B cell (primary cell): ENCODE measurements around the gene C1R. TPM values are rescaled to one million over a fixed set of nuclear protein-coding genes. Genes with fewer than 3 reads are reported as not detected.
A peak's percentile ranks its signal among the peaks of the same experiment; 100 is the strongest.
"Not testable (repeated sequence)": the region's sequence is repeated elsewhere in the genome, so short reads cannot be mapped to it uniquely, and the experiment has no call there.

Experiments
- ATAC-seq: fragments of 200-7000 bp; cut with Tn5 transposase; one replicate; pipeline ENCODE4 v1.10.0; 2021; ENCODE audit warnings: low read depth, mild to moderate bottlenecking, moderate number of reproducible peaks, moderate library complexity
- CTCF ChIA-PET: fragments of 350-600 bp; sonication (Branson Sonifier 250); formaldehyde crosslinking; loops from one replicate; lab custom pipeline; 2021; ENCODE audit warnings: antibody characterized with exemption, inconsistent platforms; lab: Charles Lee
- POLR2A ChIA-PET: fragments of 350-600 bp; sonication (Branson Sonifier 250); formaldehyde crosslinking; loops from one replicate; lab custom pipeline; 2021; ENCODE audit warnings: antibody characterized with exemption; lab: Charles Lee
- DNase-seq: peaks from one replicate; pipeline ENCODE4 v3.0.0; 2013
- H2AFZ ChIP-seq: 2 replicates; pipeline ENCODE4 v1.6.1; 2012; ENCODE audit warnings: mild to moderate bottlenecking, low read depth, low read length; ENCODE audit not compliant: insufficient read depth, poor library complexity, severe bottlenecking
- H3K27ac ChIP-seq, 2 donors: 1 replicate in 1 of 2; 2 replicates in 1 of 2; pipeline ENCODE4 v1.5.1; 2012 to 2013; ENCODE audit warnings: low read length in 2 of 2, mild to moderate bottlenecking in 2 of 2, moderate library complexity in 1 of 2
- H3K27me3 ChIP-seq, 4 experiments: fragments of 200-600 bp in 1 of 4; sonication (generic) in 1 of 4; replicated peaks in 1 of 4; 1 replicate in 2 of 4; 2 replicates in 2 of 4; pipeline versions ENCODE4 v1.6.1 to v1.7.0; 2013 to 2016; ENCODE audit warnings: low read length in 3 of 4, mild to moderate bottlenecking in 2 of 4, mixed read lengths in 1 of 4, moderate library complexity in 1 of 4; ENCODE audit not compliant: insufficient read depth in 4 of 4, control insufficient read depth in 3 of 4; ENCODE audit errors: control extremely low read depth in 1 of 4
- H3K36me3 ChIP-seq, 2 experiments: replicated peaks in 1 of 2; 1 replicate in 1 of 2; 2 replicates in 1 of 2; pipeline versions ENCODE4 v1.6.1 to v1.7.1; 2013; ENCODE audit warnings: low read length in 1 of 2; ENCODE audit not compliant: insufficient read depth in 2 of 2, control insufficient read depth in 1 of 2; ENCODE audit errors: control extremely low read depth in 1 of 2, extremely low read depth in 1 of 2
- H3K4me1 ChIP-seq, 2 donors: fragments of 200-600 bp in 1 of 2; sonication (generic) in 1 of 2; 1 replicate in 1 of 2; 2 replicates in 1 of 2; pipeline versions ENCODE4 v1.5.1 to v1.6.1; 2013 to 2017; ENCODE audit warnings: low read length in 2 of 2; ENCODE audit not compliant: control insufficient read depth in 2 of 2, insufficient read depth in 2 of 2
- H3K4me2 ChIP-seq: replicated peaks from 2 replicates; pipeline ENCODE3; 2012; ENCODE audit warnings: mild to moderate bottlenecking, low read depth, low read length; ENCODE audit not compliant: poor library complexity, severe bottlenecking
- H3K4me3 ChIP-seq, 5 experiments: fragments of 200-600 bp in 1 of 5; sonication (generic) in 1 of 5; 1 replicate in 3 of 5; 2 replicates in 2 of 5; pipeline versions ENCODE4 v1.5.1 to v1.7.0; 2011 to 2016; ENCODE audit warnings: low read length in 4 of 5, mild to moderate bottlenecking in 4 of 5, low read depth in 2 of 5, control low read depth in 1 of 5, moderate library complexity in 1 of 5; ENCODE audit not compliant: insufficient read depth in 1 of 5; ENCODE audit errors: control extremely low read depth in 1 of 5, extremely low read depth in 1 of 5
- H3K79me2 ChIP-seq: fragments of 200-600 bp; sonication (generic); one replicate; pipeline ENCODE4 v1.6.0; 2016; ENCODE audit warnings: low read length; ENCODE audit not compliant: control insufficient read depth, insufficient read depth
- H3K9ac ChIP-seq: fragments of 200-600 bp; sonication (generic); 2 replicates; pipeline ENCODE4 v1.6.1; 2017; ENCODE audit warnings: mild to moderate bottlenecking, low read length, moderate library complexity
- H3K9me3 ChIP-seq, 3 donors: one replicate each; pipeline versions ENCODE4 v1.6.1 to v1.7.1; 2013; ENCODE audit warnings: low read length in 2 of 3; ENCODE audit not compliant: control insufficient read depth in 2 of 3, insufficient read depth in 1 of 3; ENCODE audit errors: control extremely low read depth in 1 of 3
- H4K20me1 ChIP-seq: 2 replicates; pipeline ENCODE4 v1.6.0; 2012; ENCODE audit warnings: mild to moderate bottlenecking, low read length; ENCODE audit not compliant: insufficient read depth, control insufficient read depth, poor library complexity, severe bottlenecking
- H3K27ac Mint-ChIP-seq: one replicate; pipeline ENCODE4 v1.8.0; 2021; ENCODE audit warnings: mixed read lengths
- H3K27me3 Mint-ChIP-seq: one replicate; pipeline ENCODE4 v1.8.0; 2021; ENCODE audit warnings: mixed read lengths
- H3K4me1 Mint-ChIP-seq: one replicate; pipeline ENCODE4 v1.8.0; 2021; ENCODE audit warnings: mixed read lengths
- H3K4me3 Mint-ChIP-seq: one replicate; pipeline ENCODE4 v1.8.0; 2021; ENCODE audit warnings: mixed read lengths
- H3K9me3 Mint-ChIP-seq: one replicate; pipeline ENCODE4 v1.8.0; 2022; ENCODE audit warnings: mixed read lengths; ENCODE audit not compliant: insufficient read depth
- CTCF ChIP-seq: fragments of 200-600 bp; IDR thresholded peaks from one replicate; pipeline ENCODE4 v1.8.0; 2022; ENCODE audit warnings: antibody characterized with exemption, mild to moderate bottlenecking
- EZH2 ChIP-seq: IDR thresholded peaks from 2 replicates; pipeline ENCODE4 v1.6.1; 2012; ENCODE audit warnings: borderline replicate concordance, low read depth, mild to moderate bottlenecking, moderate library complexity, low read length; ENCODE audit not compliant: insufficient read depth, poor library complexity, severe bottlenecking
- WGBS: methylation state at CpG from one replicate; pipeline ENCODE4 v1.1.5; 2013; ENCODE audit warnings: missing lambda C conversion rate; ENCODE audit not compliant: insufficient coverage; 5-methylcytosine and 5-hydroxymethylcytosine counted together
- intact Hi-C: fragments of 100-400 bp; cut with micrococcal nuclease; formaldehyde crosslinking; loops from one replicate; pipeline ENCODE4 v1.10.0; 2022
- polyA plus RNA-seq: library from polyadenylated mRNA; depleted of rRNA; stranded (reverse); fragments of >200 nt; gene quantifications from 2 replicates; pipeline ENCODE4 v1.2.3, GENCODE V29; 2012
- total RNA-seq, 2 donors: library from RNA; stranded (reverse); fragments of 120-200 nt in 1 of 2; gene quantifications; 1 replicate in 1 of 2; 2 replicates in 1 of 2; pipeline versions ENCODE4 v1.2.3 to v1.2.4, GENCODE V29; 2013 to 2022

The C1R gene
- total and polyA plus RNA-seq, 2 donors (not counting 1 experiment from before 2014, with no cell fraction given), result 1.5 to 2.0 TPM

DNA sequence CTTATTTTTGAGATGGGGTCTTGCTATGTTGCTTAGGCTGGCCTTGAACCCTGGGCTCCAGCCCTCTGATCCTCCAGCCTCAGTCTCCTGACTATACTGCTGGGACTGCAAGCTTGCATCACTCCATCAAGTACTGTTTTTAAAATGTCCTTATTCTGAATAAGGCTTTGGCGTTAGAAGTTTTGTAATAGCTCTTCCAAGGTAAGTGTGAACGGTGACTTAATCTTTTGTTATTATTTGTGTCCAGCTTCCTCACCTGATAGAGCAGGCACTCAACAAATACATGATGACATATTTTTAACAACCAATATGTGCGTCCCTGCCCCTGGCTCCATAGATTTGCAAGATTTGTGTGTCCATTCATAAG, 15.4 kb upstream of the C1R start:
- intact Hi-C loops, result loop anchor here (1.0 to 2.0 kb wide), 4 partner anchors 15 to 163 kb away; partner anchors contain the start of genes C12orf57, C1R, EMG1 and LPCAT3
- no peak for TF ChIP-seq CTCF
- no peak for TF ChIP-seq EZH2
- peaks cover 0 to 2% (median 0%) of the 10 kb centered on the region in 3 donors for H3K9me3 ChIP-seq
- H3K4me3 ChIP-seq, result peak overlapping the region in 4 of 5 experiments; percentile 42 to 94 (median 82)
- H3K4me2 ChIP-seq, result peak overlapping the region; percentile 94
- H3K4me1 ChIP-seq, result peaks cover 12 to 15% of the 10 kb centered on the region in 2 donors
- H3K27me3 ChIP-seq, result no peaks in the 10 kb centered on the region
- peak overlapping the region; percentile 98 for H3K27ac Mint-ChIP-seq
- H3K27ac ChIP-seq, result peak overlapping the region; percentile 63 to 76
- peaks cover 4% of the 10 kb centered on the region for H3K9me3 Mint-ChIP-seq
- peak overlapping the region; percentile 97 for H3K4me3 Mint-ChIP-seq
- H3K27me3 Mint-ChIP-seq, result no peaks in the 10 kb centered on the region
- H4K20me1 ChIP-seq, result no peaks in the 10 kb centered on the region
- H2AFZ ChIP-seq, result peak overlapping the region; percentile 96
- no peak for ATAC-seq
- peaks cover 24% of the 10 kb centered on the region for H3K4me1 Mint-ChIP-seq
- peak overlapping the region; percentile 94 for H3K9ac ChIP-seq
- no peak for DNase-seq
- POLR2A ChIA-PET, result interaction anchor here (1.3 to 2.0 kb wide), 2 partner anchors 89 to 240 kb away, joined by 4 to 5 read pairs; partner anchors contain the start of genes LPCAT3 and TPI1
- CTCF ChIA-PET, result interaction anchor here (0.6 to 3.6 kb wide), 17 partner anchors 14 to 426 kb away, joined by 3 to 35 read pairs (median 5); partner anchors contain the start of genes C12orf57, C1R, LPCAT3 and MLF2
- H3K79me2 ChIP-seq, result peaks cover 18% of the 10 kb centered on the region
- WGBS, result 46% methylated on average over 1 of the region's 3 CpGs
- peaks cover 0 to 3% of the 10 kb centered on the region in 2 experiments for H3K36me3 ChIP-seq

DNA sequence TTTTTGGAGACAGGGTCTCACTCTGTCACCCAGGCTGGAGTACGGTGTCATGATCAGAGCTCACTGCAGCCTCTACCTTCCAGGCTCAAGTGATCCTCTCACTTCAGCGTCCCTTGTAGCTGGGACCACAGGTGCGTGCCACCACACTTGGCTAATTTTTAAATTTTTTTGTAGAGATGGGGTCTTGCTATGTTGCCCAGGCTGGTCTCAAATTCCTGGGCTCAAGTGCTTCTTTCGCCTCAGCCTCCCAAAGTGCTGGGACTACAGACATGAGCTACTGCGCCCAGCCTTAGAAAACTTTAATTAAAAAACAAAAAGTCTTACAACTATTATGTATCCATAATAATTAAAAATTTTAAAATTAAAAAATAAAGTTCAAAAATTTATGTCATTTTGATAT, 14.9 kb upstream of the C1R start:
- H3K4me3 ChIP-seq, H2AFZ ChIP-seq, H3K27ac Mint-ChIP-seq, H3K9me3 Mint-ChIP-seq, H3K4me2 ChIP-seq, intact Hi-C loops, H3K36me3 ChIP-seq, H3K9me3 ChIP-seq, H3K27me3 Mint-ChIP-seq, H4K20me1 ChIP-seq, ATAC-seq, H3K27me3 ChIP-seq, DNase-seq, H3K9ac ChIP-seq, H3K27ac ChIP-seq: not testable (repeated sequence)
- H3K4me1 ChIP-seq, result peaks cover 12 to 15% of the 10 kb centered on the region in 2 donors
- Mint-ChIP-seq H3K4me1 (peaks cover 24% of the 10 kb centered on the region), H3K4me3 (peak overlapping the region; percentile 32)
- peaks cover 18% of the 10 kb centered on the region for H3K79me2 ChIP-seq
- POLR2A ChIA-PET, result interaction anchor here (1.3 to 2.0 kb wide), 2 partner anchors 89 to 240 kb away, joined by 4 to 5 read pairs; partner anchors contain the start of genes LPCAT3 and TPI1
- 100% methylated on average over 2 of the region's 5 CpGs for WGBS
- CTCF ChIA-PET, result interaction anchor here (0.6 to 3.6 kb wide), 15 partner anchors 14 to 426 kb away, joined by 3 to 35 read pairs (median 6); partner anchors contain the start of genes C12orf57, C1R, LPCAT3 and MLF2
